Measurements from ENCODE around the gene PAX1. TPM values are rescaled to one million over a fixed set of nuclear protein-coding genes. Genes with fewer than 3 reads are reported as not detected.
A peak's percentile ranks its signal among the peaks of the same experiment; 100 is the strongest.

Gene PAX1
- polyA plus RNA-seq, 3 donors, result 0.06 to 0.26 (median 0.09) TPM

DNA sequence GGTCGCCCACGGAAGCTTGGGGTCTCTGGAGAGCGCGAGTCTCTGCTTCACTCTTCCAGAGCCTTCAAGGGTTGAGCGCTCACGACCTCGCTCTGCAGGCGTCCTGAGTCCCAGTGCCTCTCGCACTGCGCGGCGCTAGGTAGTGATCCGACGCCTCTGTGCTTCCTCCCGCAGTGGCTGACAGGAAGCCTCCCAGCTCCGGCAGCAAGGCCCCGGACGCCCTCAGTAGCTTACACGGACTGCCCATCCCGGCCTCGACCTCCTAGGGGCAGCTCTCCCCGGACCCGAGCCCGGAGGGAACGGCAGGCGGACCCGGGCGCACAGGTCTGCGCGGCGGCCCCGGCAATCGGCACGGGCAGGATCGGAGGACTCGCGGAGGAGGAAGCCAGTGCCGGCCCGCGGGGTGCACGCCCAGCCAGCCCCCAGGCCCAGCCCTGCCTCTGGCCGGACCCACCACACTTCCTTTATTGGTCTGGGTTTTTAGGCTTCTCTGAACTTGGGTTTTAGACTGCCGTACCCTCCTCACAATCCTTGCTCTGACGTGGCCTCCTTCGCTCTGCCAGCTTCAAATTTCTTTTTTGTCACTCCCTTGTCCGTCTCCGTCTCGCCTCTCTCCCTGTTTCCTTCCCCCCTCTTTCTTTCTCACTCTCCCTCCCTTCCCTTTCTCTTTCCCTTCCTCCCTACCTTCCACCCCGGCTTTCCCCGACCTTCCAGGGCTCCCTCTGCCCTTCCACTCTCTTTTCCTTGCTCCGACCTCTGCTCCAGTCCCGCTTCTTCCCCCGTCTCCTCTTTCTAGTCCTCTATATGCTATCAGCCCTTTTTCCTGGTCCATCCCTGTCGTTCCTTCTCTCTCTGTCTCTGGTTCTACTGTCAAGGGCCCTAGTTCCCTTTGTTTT is 9.1 kb downstream of the PAX1 start:
- DNase-seq (ENCODE audit: extremely low read depth in 1 of 11, low read depth in 9 of 11, low spot score in 4 of 11), result no peak

DNA sequence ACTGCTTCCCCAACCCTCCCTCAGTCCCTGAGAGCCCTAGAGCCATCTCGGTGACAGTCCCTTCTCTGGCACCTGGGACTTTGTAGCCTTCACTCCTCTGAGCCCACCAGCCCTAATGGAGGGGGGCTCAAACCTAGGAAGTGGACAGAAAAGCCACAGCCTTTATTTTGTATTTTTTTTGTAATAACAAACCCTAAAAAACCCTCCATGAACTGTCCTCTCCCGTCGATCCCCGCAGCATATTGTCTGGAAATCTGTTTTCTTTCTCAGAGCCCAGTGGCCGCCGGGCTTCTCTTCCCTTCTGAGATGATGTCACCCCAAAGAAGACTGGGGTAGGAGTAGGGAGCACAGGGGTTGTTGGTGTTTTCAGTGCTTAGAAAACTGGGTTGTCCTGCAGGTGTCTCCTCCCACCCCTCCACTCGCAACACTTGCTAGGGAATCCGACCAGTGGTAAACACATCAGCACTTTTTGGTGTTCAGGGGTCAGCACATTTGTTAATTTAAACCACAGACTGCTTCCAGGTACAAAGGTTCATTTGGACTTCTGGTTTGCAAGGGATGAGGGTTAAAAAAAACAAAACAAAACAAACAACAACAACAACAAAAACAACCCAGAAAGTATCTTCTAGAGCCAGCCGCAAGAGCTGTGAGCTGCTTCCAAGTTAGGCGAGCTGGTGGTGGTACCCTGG is 9.9 kb downstream of the PAX1 start:
- DNase-seq (ENCODE audit: extremely low read depth in 1 of 11, low read depth in 9 of 11, low spot score in 4 of 11), result no peak

DNA sequence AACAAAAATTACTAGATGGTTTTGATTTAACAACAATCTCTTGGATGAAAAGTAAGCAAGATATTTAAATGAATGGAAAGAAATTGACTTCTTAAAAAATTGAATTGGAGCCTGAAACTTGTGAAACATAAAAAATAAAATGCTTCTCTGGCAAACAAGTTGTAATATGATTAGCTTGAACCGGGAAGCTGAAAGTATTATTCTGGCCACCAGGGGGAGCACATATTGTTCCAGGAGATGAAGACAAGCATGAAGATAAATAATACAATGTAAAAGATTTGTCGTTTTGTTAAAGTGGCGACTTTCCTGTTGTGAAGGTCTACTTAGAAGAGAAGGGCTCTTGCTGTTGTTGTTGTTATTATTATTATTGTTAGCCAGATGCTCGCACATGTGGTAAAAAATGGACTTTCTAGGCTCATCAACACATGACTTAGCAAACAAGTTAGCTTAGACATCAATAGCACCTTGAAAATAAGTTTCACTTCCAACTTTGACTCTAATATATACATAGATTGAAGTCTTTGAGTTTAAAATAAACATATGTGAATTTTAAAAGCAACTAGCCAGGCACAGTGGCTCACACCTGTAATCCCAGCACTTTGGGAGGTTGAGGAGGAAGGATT is 14.2 kb downstream of the PAX1 start:
- DNase-seq (ENCODE audit: extremely low read depth in 1 of 11, low read depth in 9 of 11, low spot score in 4 of 11), result peak in 10 of 11 donors; percentile 39 to 68 (median 61)

DNA sequence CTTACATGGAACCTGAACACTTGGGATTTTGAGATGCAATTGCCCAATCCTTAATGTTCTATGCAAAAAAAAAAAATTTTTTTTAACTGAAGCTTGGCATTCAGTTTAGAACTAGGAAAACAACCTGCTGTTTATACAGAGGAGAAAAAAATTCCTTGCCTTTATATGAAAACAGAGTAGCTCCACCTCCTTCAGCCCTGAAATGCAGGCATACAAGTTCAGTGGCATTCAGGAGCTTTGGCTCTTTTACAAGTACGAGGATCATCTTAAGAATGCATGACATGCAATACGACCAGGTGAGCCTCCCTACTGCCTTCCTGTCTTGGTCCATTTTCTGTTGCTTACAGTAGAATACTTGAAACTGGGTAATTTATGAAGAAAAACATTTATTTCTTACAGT is 20.4 kb downstream of the PAX1 start:
- DNase-seq (ENCODE audit: extremely low read depth in 1 of 11, low read depth in 9 of 11, low spot score in 4 of 11), result no peak

DNA sequence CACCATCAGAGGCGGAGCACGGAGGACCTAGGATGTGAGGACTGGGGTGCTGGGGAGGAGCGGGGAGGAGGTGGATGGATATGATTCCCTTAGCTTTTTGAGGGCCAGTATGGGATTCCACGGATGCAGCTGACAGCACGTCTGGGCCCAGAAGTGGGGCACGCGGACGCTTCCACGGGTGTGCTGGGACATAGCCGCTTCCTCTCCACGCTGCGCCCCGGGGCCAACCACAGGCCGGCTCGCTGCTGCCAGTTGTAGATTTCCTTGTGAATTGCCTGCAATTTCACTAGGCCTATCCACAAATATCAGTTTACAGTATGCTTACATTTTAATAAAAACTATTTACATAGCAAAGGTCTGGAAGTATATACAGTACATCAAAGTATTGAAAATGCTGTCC is 23.9 kb downstream of the PAX1 start:
- no peak for DNase-seq (ENCODE audit: extremely low read depth in 1 of 11, low read depth in 9 of 11, low spot score in 4 of 11)

DNA sequence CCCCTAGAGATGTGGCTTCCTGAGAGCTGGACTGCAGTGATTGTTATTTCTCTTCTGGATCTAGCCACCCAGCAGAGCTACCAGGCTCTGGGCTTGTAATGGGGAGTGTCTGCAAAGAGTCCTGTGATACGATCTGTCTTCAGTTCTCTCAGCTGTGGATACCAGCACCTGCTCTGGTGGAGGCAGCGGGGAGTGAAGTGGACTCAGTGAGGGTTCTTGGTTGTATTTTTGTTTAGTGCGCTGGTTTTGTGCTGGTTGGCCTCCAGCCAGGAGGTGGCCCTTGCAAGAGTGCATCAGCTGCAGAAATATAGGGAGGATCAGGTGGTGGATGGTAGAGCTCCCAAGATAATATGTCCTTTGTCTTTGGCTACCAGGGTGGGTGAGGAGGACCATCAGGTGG is 33.7 kb downstream of the PAX1 start:
- no peak for DNase-seq (ENCODE audit: extremely low read depth in 1 of 11, low read depth in 9 of 11, low spot score in 4 of 11)

DNA sequence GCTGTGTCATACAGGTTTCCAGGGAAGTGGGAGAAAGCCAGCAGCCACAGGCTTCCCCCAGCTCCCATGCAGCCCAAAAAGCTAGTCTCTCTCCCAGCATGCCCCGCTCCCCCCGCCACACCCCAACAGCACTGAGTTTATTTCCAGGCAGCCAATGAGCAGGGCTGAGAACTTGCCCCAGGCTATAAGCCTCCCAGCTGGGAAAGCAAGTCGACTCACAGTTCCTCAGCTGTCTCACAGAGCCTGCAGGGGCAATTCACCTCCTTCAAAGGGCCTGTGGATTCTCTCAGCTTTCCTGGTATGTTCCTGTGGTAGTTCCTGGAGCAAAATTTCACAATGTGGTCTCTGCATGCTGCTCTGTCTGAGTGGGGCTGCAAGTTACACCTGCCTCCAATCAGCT is 34.2 kb downstream of the PAX1 start:
- no peak for DNase-seq (ENCODE audit: extremely low read depth in 1 of 11, low read depth in 9 of 11, low spot score in 4 of 11)

DNA sequence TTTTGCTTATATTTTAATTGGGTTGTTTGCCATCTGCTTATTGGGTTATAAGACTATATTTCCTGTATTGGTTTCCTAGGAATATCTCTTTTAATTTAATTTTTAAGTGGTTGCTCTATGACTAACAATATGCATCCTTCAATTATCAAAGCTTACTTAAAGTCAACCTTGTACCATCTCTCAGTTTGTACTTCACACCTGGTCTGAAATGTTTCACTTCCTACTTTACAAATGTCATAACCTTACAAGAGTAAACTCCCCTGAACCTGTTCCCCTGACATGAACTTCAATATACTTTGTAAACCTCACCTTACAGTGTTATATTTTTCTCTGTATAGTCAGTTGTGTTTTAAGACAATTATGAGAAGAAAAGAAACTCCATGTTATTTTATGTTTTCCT is 35.8 kb downstream of the PAX1 start:
- no peak for DNase-seq (ENCODE audit: extremely low read depth in 1 of 11, low read depth in 9 of 11, low spot score in 4 of 11)

DNA sequence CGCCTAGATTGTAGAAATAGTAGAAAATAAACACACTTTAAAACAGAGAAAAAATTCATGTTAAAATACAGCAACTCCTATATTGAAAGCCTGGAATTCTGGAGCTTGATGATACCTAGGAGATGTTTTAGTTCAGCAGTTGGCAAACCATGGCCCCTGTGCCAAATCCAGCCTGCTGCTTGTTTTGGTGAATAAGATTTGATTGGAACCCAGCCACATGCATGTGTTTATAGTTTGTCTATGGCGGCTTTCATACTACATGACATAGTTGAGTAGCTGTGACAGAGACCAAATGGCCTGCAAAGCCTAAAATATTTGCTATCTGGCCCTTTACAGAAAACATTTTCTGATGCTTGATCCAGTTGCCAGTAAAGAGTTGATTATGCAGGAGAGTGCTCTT is 57.2 kb downstream of the PAX1 start:
- DNase-seq (ENCODE audit: extremely low read depth in 1 of 11, low read depth in 9 of 11, low spot score in 4 of 11), result no peak

DNA sequence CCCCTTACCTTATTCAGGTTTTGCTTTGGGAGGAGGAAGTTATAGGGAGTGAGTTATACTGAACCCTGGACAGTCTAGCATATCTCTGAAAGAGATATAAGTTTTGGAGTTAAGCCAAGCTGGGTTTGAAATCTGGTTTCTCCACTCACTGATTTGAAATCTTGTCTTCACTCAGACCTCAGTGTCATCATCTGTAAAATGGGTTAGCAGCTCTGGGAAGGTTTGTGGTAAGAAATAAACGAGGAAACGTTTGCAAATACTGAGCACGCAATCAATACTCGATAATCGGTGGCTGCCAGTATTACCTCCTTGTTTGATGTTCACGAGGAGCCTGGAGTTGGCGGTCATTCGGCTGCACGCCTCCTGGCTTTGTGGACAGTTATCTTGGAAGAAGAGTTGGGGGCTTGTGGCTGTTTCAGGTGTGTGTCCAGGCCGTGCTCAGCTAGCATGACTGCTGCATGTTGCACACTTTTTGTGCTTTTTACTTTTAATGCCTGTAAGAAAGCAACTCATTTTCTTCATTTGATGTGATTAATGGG is 61.8 kb downstream of the PAX1 start:
- DNase-seq (ENCODE audit: extremely low read depth in 1 of 11, low read depth in 9 of 11, low spot score in 4 of 11), result no peak

DNA sequence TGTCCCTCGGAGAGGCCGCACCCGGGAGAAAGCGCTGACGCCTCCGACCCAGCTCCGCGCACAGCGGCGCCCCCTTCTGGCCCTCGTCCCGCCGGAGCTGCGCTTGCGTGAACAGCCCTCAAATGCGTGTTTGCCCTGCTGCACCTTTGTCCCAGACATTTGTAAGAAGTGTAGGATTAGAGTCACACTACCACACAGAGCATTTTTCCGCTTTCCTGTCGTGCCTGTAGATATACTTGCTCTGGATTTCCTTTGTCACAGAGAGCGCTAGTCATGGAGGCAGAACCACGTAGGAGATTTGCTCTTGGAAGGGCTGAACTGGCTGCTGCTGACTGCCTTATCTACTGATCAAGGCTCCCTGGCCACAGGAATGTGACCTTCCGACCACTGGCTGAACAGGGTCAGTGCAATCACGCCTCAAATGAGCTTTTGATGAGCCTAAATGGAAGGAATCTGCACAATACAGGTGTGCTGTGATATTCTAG is 62.3 kb downstream of the PAX1 start:
- DNase-seq (ENCODE audit: extremely low read depth in 1 of 11, low read depth in 9 of 11, low spot score in 4 of 11), result peak in 5 of 11 donors; percentile 9 to 33 (median 18)

Other genes starting within 250 kb of the PAX1 start
- gene NKX2-2, start 191.6 kb upstream of the PAX1 start, polyA plus RNA-seq (ENCODE audit: insufficient read length in 3 of 3), result not detected

Data from renal cortex interstitium (tissue), 11 donors.